Measurements from ENCODE around the gene CALML6.

The CALML6 gene

DNA sequence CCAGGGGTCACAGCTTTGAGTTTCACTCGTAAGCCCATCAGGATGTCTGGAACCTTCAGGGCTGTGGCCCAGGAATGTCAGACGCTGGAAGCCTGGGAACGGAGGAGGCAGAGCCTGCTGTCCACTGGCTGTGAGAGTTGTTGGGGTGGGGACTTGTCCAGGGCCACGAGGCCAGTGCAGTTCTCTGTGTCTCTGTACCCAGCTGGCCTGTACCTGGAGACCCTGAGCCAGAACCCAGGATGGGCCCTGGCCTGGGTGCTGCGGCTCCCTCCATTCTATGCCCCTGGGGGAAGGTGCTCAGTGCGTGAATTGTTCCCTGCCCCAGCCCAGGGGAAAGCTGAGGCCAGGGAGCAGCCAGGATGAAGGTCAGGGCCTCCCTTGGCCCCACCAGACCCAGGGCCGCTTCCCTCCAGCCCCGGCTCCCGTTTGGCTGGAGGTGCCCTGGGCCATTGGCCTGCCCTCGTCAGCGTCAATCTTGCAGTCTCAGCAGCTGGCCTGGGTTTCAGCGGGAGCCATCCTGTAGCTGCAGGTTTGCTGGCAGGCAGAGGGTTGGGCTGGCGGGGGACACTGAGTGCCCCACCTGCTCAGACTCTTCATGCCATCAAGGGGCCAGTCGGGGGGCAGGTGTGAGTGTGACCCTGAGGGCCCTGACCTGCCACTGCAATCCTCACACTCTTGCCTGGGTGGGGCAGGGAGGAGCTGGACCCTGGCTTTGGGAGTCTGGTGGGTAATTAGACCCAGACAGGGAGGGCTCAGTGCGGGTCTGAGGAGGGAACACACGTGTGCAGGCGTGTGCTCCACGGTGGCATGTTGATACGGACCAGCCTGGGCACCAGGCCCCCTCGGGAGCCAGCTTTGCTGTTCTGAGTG lies 724 bp upstream of the CALML6 start:
- Mint-ChIP-seq H3K9me3 (no peaks in the 10 kb centered on the region), H3K4me3 (no peak overlapping the region), H3K27ac (no peak overlapping the region), H3K36me3 (no peaks in the 10 kb centered on the region), H3K27me3 (peaks cover 8% of the 10 kb centered on the region), H3K4me1 (peaks cover 7% of the 10 kb centered on the region)
- no peak for DNase-seq (ENCODE audit: low spot score in 2 of 2)
- no peak for ATAC-seq (ENCODE audit: low read depth)

DNA sequence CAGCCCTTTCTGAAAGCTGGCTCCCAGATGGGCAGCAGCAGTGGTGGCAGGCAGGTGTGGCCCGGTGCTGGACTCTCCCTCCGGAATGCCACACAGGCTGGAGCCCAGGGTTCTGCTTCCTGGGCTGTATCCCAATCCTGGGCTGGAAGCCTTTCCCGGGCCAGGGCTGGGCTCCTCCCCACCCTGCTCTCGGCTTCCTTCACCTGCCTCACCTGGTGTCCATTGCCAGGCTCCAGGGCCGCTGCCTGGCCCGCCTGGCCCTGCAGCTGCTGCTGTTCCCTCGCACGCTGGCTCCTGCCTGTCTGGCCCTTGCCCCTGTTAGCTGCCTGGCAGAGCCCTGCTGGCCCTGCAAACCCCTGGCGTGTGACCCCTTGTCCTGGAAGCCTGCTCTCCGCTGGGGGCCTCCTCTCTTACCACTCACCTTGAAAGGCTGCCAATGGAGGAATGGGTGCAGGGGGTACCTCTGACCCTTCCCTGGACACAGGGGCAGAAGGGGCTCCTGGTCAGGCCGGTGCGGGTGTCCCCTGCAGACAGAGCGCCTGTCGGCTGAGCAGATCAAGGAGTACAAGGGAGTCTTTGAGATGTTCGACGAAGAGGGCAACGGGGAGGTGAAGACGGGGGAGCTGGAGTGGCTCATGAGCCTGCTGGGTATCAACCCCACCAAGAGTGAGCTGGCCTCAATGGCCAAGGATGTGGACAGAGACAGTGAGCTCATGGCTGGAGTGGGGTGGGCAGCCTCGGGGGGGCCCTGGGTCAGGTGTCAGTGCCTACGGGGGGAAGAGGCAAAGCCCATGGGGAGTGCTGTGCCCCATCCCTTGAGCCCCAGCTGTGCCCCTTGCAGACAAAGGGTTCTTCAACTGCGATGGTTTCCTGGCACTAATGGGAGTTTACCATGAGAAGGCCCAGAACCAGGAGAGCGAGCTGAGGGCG lies 1.1 kb downstream of the CALML6 start:
- ATAC-seq (ENCODE audit: low read depth) (no peak), DNase-seq (ENCODE audit: low spot score in 2 of 2) (no peak)
- H3K4me3 Mint-ChIP-seq, result no peak overlapping the region
- H3K27me3 Mint-ChIP-seq, result peaks cover 8% of the 10 kb centered on the region
- H3K36me3 Mint-ChIP-seq, result no peaks in the 10 kb centered on the region
- peaks cover 3% of the 10 kb centered on the region for H3K4me1 Mint-ChIP-seq
- no peak overlapping the region for H3K27ac Mint-ChIP-seq
- H3K9me3 Mint-ChIP-seq, result no peaks in the 10 kb centered on the region

DNA sequence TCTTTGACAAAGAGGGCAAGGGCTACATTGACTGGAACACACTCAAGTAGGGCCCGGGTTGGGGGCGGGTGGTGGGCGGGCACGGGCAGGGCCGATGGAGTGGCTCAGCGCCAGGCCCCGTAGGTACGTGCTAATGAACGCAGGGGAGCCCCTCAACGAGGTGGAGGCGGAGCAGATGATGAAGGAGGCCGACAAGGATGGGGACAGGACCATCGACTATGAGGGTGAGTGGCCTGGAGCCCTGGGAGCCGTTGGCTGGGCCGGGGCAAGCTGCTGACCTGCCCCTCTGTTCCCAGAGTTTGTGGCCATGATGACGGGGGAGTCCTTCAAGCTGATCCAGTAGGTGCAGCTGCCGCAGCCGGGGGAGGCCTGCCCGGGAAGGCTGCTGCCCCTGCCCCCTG lies 1.8 kb downstream of the CALML6 start:
- H3K4me3 Mint-ChIP-seq, result no peak overlapping the region

DNA sequence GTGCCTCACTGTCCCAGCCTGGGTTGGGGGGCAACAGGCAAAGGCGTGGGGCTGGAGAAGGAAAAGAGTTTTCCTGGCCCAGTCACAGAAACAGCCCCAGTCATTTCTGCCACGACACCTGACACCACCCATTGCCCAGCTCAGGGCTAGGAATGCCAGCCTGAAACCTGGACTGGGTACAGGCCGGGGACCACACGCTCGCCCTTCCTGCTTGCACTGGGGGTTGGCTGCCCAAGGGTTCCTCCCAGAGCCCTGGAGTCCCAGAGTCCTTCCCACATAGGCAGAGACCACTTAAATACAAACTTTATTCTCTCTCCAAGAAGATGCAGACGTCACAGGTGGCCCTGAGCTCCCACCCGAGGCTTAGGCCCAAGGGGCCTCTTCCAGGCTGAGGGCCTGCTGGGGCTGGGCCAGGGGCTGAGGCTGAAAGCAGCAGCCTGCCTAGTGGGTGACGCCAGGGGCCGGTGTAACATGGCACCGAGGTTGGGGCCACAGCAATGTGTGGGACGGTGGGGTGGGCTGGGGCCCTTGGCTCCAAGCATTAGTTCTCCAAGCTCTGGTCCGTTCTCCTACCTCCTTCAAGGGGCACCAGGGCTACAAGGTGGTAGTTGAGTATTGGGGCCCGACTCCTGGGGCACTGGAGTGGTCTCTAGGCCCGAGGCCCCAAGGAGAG lies 2.4 kb downstream of the CALML6 start:
- H3K4me1 Mint-ChIP-seq, result peaks cover 3% of the 10 kb centered on the region
- peak overlapping the region; percentile 49 for H3K4me3 Mint-ChIP-seq
- ATAC-seq (ENCODE audit: low read depth) (no peak), DNase-seq (ENCODE audit: low spot score in 2 of 2) (no peak)
- H3K9me3 Mint-ChIP-seq, result no peaks in the 10 kb centered on the region
- no peaks in the 10 kb centered on the region for H3K36me3 Mint-ChIP-seq
- H3K27ac Mint-ChIP-seq, result no peak overlapping the region
- peaks cover 5% of the 10 kb centered on the region for H3K27me3 Mint-ChIP-seq

More for the DNA sequence above, 1.8 kb downstream of the CALML6 start:
- Mint-ChIP-seq H3K9me3 (no peaks in the 10 kb centered on the region), H3K27me3 (peaks cover 5% of the 10 kb centered on the region), H3K36me3 (no peaks in the 10 kb centered on the region), H3K27ac (no peak overlapping the region), H3K4me1 (peaks cover 3% of the 10 kb centered on the region)
- ATAC-seq (ENCODE audit: low read depth) (no peak), DNase-seq (ENCODE audit: low spot score in 2 of 2) (no peak)

DNA sequence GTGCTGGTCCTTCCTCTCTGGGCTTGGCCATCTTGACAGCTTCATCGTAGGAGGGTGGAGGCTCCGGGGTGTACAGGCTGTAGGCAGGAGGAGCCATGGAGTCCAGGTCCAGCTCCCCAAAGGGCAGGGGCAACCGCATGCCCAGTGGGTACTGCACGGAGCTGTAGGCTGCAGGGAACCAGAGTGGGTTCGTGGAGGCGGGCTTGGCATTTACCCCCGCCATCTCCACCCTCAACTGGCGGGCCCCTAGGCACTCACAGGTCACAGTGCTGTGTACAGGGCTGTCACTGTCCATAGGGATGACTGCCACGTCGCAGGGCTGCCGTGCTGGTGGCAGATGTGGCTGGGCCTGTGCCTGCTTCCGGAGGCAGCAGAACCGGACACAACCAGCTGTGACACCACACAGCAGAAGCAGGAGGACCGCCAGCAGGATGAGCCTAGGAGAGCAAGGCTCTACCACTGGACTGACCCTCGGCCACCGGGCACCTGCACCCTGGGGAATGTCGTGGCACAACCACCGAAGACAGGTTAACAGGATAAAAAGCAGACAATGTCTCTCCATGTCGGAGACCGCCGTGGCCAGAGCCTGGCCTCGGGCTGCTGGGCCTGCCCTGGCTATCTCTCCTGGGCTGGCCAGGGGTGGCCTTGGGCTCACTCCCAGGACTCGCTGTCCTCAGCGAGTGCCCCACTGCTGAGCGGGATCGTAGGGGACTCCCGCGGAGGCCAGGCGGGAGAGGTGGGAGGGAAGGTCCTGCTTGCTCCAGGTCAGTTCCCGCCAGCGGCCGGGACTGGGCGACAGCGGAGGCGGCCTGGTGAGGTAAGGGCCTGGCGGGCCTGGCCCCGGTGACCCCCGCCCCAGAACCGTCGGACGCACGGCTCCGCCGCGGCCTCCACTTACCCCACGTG lies 3.2 kb downstream of the CALML6 start:
- H3K4me1 Mint-ChIP-seq, result peaks cover 3% of the 10 kb centered on the region
- peaks cover 5% of the 10 kb centered on the region for H3K27me3 Mint-ChIP-seq
- no peaks in the 10 kb centered on the region for H3K36me3 Mint-ChIP-seq
- DNase-seq (ENCODE audit: low spot score in 2 of 2), result no peak
- H3K4me3 Mint-ChIP-seq, result peak overlapping the region; percentile 53
- no peaks in the 10 kb centered on the region for H3K9me3 Mint-ChIP-seq
- H3K27ac Mint-ChIP-seq, result no peak overlapping the region
- ATAC-seq (ENCODE audit: low read depth), result no peak

DNA sequence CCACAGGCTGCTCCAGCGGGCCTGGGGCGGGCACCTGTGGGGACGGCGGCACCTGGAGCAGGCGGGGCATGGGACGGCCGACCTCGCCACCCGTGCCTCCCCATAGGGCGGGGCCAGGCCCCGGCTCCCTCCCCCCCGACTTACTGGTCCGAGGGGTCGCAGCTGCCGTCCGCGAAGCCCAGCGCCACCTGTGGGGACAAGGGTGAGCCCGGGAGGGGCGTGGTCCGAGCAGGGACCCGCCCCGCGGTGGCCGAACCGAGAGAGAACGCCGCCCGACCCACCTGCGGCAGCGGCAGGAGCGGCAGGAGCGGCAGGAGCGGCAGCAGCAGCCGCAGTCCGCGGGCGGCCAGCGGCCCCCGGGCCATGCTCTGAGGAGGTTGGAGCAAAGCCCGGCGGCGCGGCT lies 3.8 kb downstream of the CALML6 start, which contains the start of gene TMEM52:
Gene TMEM52 (minus strand): TSS at position 379 of the 403 bp plus-strand sequence. CDS start 14 bp downstream, at position 365.
- H3K36me3 Mint-ChIP-seq, result no peaks in the 10 kb centered on the region
- no peak within 1 kb of the TSS for H3K27ac Mint-ChIP-seq
- H3K4me1 Mint-ChIP-seq, result peaks cover 3% of the 10 kb centered on the region
- H3K9me3 Mint-ChIP-seq, result no peaks in the 10 kb centered on the region
- peak; percentile 18 for ATAC-seq (ENCODE audit: low read depth)
- no peak for DNase-seq (ENCODE audit: low spot score in 2 of 2)
- peak within 1 kb of the TSS; percentile 59 for H3K4me3 Mint-ChIP-seq
- peaks cover 4% of the 10 kb centered on the region for H3K27me3 Mint-ChIP-seq

DNA sequence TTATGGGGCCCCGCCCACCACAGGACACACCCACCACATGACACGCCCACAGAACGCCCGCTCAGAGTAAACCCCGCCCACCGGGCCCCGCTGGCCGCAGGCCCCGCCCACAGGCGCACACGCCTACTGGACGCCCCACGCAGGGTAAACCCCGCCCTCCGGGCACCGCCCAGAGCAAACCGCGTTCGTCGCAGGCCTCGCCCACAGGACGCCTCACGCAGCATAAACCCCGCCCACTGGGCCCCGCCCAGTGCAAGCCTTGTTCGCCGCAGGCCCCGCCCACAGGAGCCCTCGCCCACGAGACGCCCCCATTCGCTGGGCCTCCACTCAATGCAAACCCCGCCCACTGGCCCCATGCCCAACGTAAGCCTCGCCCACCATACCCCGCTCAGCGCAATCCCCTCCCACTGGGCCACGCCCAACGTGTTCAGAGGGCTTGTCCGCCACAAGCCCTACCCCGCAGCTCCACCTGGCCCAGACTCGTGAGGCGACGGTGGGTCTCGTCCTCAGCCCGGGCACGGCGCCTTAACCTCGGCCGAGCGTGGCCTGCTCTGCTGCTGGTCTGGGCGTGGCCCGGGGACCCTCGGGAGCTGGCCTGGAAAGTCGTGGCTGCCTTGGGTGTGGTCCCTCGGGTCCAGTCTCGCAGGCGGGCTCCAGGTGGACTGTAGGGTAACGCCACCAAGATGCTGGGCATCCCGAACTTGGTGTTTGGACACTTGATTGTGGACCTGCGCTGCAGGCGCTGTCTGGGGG lies 4.4 kb downstream of the CALML6 start:
- Mint-ChIP-seq H3K27me3 (peaks cover 4% of the 10 kb centered on the region), H3K4me1 (peaks cover 3% of the 10 kb centered on the region), H3K36me3 (no peaks in the 10 kb centered on the region), H3K9me3 (no peaks in the 10 kb centered on the region), H3K4me3 (peak overlapping the region; percentile 59), H3K27ac (no peak overlapping the region)
- peak; percentile 100 for DNase-seq (ENCODE audit: low spot score in 2 of 2)
- peak; percentile 83 for ATAC-seq (ENCODE audit: low read depth)

DNA sequence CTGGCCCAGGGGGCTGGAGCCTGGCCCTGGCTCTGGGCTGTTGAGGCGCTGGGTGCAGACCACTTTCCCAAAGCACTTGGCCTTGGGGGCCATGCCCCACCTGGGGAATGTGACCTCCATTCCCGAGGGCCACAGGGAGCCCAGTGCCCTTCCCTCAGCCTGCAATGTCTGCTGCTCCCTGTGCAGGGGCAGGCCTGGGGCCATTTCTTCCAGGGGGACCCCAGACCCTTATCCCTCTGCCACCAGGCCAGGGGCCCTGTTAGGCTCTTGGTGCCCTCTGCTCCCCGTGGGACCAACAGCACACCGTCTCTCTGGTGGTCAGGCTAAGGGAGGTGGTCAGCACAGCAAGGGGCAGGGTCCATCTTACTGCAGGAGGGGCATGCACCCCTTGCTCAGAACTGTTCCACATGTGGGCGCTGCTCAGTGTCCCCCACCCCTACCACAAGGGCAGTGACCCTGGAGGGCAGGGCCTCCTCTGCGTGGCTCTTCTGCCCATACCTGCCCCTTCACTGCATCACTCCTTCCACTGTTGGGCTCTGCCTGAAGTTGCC lies 5.1 kb downstream of the CALML6 start:
- no peak for DNase-seq (ENCODE audit: low spot score in 2 of 2)
- H3K27ac Mint-ChIP-seq, result no peak overlapping the region
- peak overlapping the region; percentile 59 for H3K4me3 Mint-ChIP-seq
- H3K27me3 Mint-ChIP-seq, result peaks cover 10% of the 10 kb centered on the region
- peaks cover 8% of the 10 kb centered on the region for H3K4me1 Mint-ChIP-seq
- no peaks in the 10 kb centered on the region for H3K9me3 Mint-ChIP-seq
- no peaks in the 10 kb centered on the region for H3K36me3 Mint-ChIP-seq
- ATAC-seq (ENCODE audit: low read depth), result no peak

DNA sequence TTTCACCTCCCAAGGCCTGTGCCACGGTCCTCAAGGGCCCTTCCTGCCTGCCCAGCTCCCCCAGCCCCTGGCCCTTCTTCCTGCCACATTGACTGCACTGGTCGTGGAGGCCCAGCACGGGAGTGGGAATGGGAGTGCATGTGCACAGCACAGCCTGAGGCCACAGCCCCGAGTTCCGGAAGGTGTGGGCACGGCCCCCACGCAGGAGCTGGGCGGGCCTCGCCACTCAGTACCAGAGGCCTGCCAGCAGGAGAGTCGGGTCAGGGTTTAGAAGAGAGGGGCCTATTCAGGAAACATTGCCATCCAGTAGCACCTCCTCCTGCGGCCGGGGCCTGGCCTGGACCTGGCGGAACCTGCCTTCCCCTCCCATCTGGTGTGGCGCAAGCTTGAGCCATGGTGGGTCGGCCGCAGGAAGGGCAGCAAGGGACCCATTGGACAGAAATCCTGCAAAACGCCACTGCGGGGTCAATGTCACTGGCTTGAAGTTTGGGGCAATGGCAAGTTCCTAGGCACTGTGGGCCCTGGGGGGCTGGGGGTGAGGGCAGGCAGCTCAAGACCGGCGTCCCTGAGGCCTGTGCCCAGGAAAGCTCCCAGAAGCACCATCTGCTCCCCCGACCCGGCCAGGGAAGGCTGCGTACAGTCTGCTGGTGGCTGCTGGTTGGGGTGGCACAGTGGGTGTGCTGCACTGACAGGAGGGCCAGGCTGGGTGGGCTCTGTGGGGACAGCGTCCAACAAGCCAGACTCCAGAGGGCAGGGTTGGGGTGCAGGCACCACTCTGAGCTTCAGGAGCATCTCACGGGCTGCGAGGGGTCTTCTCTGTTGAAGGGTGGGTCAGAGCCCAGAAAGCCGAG lies 5.8 kb downstream of the CALML6 start:
- no peaks in the 10 kb centered on the region for H3K9me3 Mint-ChIP-seq
- DNase-seq (ENCODE audit: low spot score in 2 of 2) (no peak), ATAC-seq (ENCODE audit: low read depth) (no peak)
- H3K27me3 Mint-ChIP-seq, result peaks cover 10% of the 10 kb centered on the region
- peaks cover 9% of the 10 kb centered on the region for H3K4me1 Mint-ChIP-seq
- peak overlapping the region; percentile 8 for H3K4me3 Mint-ChIP-seq
- no peak overlapping the region for H3K27ac Mint-ChIP-seq
- H3K36me3 Mint-ChIP-seq, result no peaks in the 10 kb centered on the region

DNA sequence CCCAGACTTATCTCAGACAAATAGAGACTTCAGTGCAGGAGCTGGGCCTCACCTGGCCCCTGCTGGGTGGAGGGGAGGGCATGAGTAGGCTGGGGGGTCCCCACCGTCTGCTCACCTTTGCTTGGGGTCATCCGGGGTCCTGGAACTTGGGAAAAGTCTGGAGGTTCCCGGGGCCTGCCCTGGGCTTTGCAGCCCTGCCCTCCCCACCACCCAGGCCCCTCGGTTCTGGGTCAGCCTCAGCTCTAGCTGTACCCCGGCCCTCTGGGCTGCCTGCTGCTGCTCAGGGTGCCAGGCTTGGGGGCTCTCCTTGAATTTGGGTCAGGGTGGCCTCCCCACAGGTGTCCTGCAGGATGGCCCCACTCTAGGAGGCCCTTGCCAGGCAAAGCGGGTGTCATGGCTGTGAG lies 6.4 kb downstream of the CALML6 start:
- peaks cover 7% of the 10 kb centered on the region for H3K27me3 Mint-ChIP-seq
- ATAC-seq (ENCODE audit: low read depth), result no peak
- H3K4me3 Mint-ChIP-seq, result no peak overlapping the region
- no peak for DNase-seq (ENCODE audit: low spot score in 2 of 2)
- H3K4me1 Mint-ChIP-seq, result peaks cover 9% of the 10 kb centered on the region
- H3K27ac Mint-ChIP-seq, result no peak overlapping the region
- no peaks in the 10 kb centered on the region for H3K9me3 Mint-ChIP-seq
- no peaks in the 10 kb centered on the region for H3K36me3 Mint-ChIP-seq

DNA sequence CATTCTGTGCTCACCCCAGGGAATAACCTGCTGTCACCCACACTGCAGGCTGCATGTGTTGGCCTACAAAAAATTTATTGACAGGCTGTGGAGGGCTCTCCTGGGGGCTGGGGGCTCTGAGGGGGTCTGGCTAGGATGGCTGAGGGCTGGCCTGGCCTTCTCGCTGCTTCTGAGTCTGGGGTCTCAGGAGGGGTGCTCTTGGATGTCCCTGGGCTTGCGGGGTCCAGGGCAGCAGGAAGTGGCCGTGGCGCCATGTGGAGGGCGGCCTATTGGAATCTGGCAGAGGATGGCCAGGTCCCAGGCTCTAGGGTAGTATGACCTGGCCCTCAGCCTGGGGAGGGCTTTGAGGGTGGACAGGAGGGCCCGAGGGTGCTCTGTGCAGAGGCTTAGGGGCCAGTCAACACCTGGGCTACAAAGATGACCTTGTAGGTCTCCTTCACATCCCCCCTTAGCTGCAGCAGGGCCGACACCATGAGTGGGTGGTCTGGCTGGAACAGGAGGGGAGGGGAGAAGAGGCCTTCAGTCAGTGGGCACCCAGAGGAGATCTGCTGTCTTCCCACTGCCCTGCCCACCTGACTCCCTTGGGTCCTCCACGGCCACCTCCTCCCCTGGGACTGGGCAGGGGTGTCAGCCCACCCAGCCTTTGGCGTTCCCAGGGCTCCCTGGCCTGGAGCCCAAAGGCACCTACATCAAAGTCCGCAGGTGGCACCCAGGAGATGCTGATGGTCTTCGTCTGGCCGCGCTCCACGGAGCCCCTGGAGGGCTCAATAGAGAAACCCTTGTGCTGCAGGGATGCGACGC lies 7.0 kb downstream of the CALML6 start:
- Mint-ChIP-seq H3K36me3 (no peaks in the 10 kb centered on the region), H3K4me3 (no peak overlapping the region), H3K4me1 (peaks cover 9% of the 10 kb centered on the region), H3K9me3 (no peaks in the 10 kb centered on the region), H3K27me3 (peaks cover 7% of the 10 kb centered on the region), H3K27ac (no peak overlapping the region)
- ATAC-seq (ENCODE audit: low read depth) (no peak), DNase-seq (ENCODE audit: low spot score in 2 of 2) (no peak)

Measured in memory B cell (primary cell).